CD4-positive, alpha-beta T cell treated with Interleukin-4 for 4 hours (primary cell): Measurements from ENCODE around the gene USP9X.
A peak's percentile ranks its signal among the peaks of the same experiment; 100 is the strongest.
"Not testable (repeated sequence)": the region's sequence is repeated elsewhere in the genome, so short reads cannot be mapped to it uniquely, and the experiment has no call there.

Experiments
- DNase-seq: peaks from one replicate; pipeline ENCODE4 v3.0.0-alpha.2; 2020

The USP9X gene, protein sequence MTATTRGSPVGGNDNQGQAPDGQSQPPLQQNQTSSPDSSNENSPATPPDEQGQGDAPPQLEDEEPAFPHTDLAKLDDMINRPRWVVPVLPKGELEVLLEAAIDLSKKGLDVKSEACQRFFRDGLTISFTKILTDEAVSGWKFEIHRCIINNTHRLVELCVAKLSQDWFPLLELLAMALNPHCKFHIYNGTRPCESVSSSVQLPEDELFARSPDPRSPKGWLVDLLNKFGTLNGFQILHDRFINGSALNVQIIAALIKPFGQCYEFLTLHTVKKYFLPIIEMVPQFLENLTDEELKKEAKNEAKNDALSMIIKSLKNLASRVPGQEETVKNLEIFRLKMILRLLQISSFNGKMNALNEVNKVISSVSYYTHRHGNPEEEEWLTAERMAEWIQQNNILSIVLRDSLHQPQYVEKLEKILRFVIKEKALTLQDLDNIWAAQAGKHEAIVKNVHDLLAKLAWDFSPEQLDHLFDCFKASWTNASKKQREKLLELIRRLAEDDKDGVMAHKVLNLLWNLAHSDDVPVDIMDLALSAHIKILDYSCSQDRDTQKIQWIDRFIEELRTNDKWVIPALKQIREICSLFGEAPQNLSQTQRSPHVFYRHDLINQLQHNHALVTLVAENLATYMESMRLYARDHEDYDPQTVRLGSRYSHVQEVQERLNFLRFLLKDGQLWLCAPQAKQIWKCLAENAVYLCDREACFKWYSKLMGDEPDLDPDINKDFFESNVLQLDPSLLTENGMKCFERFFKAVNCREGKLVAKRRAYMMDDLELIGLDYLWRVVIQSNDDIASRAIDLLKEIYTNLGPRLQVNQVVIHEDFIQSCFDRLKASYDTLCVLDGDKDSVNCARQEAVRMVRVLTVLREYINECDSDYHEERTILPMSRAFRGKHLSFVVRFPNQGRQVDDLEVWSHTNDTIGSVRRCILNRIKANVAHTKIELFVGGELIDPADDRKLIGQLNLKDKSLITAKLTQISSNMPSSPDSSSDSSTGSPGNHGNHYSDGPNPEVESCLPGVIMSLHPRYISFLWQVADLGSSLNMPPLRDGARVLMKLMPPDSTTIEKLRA (N-terminal part only)

DNA sequence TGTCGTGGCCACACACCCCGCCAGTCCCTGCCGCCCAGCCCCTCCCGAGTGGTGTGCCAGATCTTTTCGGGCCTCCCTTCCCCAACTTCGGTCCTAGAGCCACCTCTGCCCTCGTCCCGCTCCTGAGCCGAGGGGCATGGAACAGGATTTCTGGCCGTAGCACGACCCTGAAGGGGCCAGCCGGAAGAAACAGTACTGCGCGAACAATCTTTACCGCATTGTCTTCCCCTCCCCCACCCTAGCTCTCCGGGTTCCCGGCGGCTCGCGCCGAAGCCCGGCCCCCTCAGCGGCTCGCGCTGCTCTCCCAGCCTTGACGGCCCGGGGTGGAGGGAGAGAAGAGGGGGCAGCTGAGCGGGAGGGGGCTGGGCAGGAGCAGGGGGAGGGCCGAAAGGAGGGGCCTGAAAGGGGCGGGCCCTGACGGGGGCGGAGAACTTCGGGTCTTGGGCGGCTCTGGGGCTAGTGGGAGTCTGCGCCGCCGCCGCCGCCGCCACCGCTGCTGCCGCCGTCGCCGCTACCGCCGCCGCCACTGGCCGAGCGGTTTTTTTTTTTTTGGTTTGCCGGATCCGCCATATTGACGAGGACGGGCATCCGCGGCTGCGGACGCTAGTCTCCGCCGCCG, at the start of gene USP9X:
TSS of gene USP9X (plus strand) at position 553 of the 619 bp plus-strand sequence. CDS start 38,184 bp downstream, outside the sequence.
- DNase-seq: peak; percentile 86

DNA sequence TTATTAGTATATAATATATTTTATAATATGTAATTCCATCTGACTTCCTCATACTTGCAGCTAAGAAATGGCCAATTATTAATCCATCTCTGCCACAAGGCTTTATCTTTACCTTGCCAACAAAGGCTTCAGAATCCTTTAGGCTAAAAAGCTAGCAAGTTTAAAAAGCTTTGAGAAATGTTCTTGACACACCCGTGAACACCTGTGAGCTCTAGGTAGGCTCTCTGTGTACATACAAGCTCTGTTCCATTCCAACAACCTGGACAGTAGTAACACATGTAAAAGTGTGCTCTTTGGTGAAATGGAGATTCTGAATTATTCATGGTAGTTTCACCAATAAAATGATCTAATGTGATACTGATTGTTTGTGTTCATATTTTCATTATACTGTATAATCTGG, 49.7 kb upstream of the USP9X start:
- DNase-seq: no peak

DNA sequence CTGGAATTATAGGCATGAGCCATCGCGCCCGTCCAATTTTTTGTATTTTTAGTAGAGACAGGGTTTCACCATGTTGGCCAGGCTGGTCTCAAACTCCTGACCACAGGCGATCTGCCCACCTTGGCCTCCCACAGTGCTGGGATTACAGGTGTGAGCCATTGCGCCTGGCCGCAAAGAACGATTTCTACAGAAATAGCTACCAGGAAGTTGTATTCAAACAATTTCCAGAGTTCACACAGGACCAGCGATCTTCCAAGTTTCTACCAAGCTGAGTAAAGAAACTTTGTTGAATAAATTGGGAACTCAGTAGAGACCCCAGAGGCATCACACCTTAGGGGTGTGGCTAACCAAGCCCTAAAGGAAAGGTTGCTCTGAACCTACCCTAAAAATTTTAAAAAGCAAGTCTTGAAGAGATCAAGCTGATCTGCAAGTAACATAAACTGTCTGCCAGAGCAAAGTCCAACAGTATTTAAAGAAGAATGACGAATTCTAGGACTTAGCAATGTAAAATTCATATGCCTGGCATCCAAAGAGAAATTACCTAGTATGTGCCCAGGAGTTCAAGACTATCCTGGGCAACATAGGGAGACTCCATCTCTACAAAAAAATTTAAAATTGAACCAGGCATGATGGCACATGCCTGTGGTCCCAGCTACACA, 48.4 kb upstream of the USP9X start:
- DNase-seq: no peak

DNA sequence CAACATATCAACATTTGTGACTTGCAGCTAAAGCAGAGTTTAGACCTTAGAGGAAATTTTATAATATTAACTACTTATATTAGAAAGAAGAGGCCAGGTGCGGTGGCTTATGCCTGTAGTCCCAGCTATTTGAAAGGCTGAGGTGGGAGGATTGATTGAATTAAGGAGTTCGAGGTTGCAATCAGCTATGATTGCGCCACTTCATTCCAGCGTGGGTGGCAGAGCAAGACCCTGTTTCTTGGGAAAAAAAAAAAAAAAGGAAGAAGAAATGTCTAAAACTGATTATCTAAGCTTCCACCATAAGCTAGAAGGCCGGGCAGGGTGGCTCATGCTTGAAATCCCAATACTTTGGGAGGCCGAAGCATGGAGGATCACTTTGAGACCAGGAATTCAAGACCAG, 42.0 kb upstream of the USP9X start:
- DNase-seq: no peak

DNA sequence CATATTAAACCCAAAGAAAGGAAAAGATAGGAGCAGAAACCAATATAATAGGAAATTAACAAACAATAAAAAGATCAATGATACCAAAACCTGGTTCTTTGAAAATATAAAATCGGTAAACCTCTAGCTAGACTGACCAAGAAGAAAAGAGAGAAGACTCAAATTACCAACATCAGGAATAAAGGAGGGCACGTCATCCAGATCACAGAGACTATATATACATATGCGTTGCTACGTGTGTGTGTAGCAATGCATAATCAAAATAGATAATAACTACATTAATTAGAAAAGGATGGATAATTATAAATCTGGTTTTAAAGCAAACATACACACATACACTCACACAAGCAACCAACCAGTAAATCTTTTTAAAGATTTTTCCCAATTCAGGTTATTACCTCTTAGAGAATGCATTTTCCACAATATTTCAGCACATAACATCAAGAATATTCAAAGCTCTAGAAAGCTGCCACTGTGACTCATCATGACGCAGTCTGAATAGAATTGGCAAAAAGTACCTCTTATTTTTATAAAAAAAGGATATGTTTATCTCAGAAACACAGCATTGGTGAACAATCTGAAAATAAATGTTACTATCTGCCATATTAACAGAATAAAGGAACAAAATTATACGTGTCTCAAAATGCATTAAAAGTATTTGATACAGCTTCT, 41.4 kb upstream of the USP9X start:
- no peak for DNase-seq

DNA sequence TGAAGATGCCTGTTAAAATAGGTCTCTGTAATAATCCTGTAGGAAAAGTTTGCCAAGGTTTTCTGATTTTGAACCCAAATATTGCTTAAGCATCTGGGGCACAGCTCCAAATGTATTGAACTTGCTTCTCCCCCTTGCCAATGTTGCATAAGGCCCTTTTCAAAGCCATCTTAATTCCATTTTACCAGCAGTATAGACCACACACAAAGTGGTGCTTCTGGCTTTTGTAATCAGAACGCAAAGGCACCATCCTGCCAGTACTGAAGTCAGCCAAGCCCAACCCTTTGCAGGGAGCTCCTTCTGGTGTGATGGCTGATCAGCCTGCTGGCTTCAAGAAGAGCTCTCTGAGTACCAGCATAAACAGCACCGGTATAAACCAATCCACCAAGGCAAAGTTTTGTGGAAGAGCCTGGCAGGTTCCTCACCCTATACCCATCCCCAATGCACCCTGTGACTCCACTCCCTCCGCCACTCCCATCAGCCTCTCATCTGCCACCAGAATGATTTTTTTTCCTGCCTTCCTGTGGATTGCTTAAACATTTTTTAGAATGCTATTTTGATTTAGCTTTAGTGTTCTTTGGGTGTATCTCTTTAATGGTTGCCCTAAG, 39.2 kb upstream of the USP9X start:
- no peak for DNase-seq

DNA sequence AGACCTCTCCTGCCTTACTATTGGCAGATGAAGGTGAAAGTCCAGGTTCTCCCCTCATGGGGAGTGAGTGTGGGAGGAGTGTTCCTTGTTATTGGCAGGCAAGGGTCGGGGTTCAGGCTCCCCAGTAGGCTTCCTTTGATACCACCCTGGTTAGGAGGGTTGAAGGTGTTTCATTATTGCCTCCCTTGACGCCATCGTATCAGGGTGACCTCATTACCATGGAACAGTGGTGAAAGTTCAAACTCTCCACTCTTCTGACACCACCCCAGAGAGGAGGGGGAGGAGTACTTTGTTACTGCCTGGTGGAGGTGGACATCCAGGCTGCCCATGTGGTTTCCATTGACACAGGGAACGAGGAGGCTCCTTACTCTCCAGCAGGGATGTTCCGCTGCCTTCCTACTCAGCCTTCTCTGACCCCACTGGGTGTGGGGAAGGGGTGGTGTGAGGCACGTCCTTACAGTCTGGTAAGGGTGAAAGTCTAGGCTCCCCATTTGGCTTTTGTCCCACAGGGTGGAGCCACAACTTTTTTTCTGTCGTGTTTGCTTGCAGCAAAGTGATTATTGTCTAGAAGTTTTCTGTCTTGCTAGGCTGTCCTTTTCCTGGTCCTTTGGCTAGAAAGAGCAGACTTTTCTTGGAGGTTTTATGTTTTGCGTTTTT, 37.2 kb upstream of the USP9X start:
- DNase-seq: no peak

DNA sequence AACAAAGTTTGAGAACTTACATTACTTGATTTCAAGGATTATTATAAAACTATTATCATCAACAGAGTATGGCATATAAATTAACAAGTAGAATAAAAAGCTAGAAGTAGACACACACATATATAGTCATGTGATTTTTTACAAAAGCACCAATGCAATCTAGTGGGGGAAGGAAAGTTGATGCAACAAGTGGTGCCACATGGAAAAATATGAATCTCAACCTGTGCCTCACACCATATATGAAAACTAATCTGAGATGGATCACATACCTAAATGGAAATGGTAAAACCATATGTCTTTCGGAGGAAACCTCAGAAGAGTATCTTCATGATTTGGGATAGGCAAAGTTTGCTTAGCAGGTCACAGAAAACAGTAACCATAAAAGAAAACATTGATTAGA, 34.9 kb upstream of the USP9X start:
- no peak for DNase-seq

DNA sequence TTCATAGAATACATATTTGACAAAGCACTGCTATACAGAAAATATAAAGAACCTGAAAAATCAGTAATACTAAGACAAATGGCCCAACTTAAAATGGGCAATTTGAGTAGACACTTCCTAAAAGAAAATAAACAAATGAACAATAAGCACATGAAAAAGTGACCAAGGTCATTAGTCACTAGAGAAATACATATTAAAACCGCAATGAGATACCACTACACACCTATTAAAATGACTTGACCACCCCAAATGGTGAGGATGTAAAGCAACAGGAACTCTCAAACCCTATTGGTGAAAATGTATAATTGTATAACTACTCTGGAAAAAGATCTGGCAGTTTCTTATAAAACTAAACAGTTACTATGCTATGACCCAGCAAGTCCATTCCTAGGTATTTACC, 34.0 kb upstream of the USP9X start:
- DNase-seq: no peak

DNA sequence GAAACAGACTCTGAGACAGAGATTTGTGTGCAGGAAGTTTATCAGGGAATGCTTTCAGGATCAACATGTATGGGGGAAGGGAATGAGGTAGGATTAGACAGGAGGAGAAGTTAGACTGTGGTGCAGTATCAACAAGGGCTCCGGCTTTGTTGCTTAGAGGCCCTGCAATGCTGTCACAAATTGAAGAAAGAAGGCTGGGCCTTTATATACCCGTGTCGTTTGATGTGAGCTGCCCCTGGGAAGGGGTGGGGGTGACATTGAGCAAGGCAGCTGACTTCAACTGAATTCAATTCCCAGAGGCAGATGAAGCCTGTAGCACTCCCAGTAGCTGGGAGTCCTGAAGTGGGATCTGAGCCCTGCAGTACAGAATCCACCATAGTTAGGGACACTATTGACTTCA, 29.5 kb upstream of the USP9X start:
- DNase-seq: no peak

DNA sequence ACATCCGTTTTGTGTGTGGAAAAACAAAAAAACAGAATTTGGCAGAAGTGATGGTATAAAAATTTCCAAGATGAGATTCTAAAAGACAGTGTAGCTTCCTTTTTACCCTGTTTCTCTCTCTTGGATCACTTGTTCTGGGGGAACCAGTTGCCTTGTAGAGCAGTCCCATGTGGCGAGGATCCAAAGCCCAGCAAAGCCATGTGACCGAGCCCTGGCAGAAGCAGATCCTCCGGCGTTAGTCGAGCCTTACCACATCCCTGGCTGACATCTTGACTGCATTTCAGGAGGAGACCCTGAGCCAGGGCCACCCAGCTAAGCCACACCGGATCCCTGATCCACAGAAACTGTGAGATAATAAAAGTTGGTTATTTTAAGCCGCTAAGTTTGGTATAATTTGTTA, 22.0 kb upstream of the USP9X start:
- not testable (repeated sequence) for DNase-seq

DNA sequence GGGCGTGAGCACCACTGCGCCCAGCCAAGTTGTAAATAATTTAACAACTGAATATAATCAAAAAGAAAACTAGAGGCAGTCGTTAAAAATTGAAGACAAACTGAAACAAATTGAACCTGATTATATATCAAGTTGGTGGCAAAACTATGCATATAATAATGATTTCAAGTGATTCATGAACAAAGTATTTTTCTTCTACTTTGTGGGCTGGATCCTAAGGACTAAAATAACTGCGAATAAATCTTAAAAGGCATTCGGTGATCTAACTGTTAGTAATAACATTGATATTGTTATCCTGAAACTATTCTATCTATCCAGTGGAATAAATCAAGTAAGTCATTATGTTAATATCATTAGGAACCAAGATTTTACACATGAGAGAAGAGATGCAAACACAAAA, 21.2 kb upstream of the USP9X start:
- no peak for DNase-seq

DNA sequence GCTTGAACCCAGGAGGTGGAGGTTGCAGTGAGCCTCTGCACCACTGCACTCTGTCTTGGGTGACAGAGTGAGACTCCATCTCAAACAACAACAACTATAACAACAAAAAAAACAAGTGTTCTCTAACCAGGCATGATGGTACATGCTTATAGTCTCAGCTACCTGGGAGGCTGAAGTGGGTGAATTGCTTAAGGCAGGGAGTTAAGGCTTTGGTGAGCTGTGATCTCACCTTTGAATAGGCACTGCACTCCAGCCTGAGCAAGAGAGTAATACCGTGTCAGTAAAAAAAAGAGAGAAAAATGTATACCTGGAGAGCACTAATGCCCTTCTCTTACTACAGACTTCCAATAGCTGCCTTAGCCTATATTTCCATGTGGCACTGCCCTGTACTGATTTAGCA, 18.9 kb upstream of the USP9X start:
- no peak for DNase-seq

DNA sequence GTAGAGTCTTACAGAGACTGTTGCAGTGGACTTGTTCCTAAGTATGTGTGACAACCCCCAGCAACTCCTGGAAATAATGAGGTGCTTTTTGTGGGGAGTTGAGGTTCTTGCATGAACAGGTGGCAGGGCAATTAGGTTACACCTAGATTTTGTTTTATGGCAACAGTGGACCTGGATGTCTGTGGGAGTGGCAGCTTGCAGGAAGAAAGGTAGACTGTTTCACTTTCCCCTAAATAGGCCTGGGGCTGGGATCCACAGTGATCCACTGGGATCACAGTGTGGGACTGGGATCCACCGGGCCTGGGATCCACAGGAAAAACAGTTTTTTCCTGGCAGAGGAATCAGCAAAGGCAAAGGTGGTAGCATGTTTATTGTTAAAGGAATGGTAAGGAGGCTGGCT, 18.3 kb upstream of the USP9X start:
- DNase-seq: no peak

DNA sequence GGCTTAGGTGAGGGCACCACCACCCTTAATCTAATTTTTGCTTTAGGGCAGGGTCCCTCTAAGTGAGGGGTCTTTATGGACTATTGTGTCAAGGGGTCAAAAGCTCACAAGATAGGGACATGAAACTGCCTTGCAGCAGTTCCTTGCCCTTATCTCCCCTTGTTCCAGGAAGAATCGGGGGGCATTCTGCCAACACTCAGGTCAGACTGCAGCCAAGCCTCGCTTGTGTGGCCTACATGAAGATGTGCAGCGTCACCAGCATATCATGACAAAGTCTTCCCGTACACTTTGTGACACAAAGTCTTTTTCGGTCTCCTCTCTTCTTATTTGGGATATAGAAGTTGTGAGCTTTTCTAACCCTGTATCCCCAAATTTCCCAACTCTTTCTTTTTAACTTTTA, 17.5 kb upstream of the USP9X start:
- DNase-seq: no peak

DNA sequence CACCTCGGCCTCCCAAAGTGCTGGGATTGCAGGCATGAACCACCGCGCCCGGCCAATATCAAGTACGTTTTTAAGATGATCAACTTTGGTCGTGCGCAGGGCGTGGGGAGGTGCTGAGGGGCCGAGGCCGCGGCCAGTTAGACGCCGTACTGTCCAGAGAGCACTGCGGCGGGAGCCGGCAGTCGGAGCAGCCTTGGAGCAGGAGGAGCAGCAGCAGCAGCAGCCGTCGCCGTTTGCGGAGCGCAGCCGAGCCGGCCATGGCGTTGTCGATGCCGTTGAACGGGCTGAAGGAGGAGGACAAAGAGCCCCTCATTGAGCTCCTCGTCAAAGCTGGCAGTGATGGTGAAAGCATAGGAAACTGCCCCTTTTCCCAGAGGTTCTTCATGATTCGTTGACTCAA, 8.5 kb upstream of the USP9X start:
- no peak for DNase-seq

DNA sequence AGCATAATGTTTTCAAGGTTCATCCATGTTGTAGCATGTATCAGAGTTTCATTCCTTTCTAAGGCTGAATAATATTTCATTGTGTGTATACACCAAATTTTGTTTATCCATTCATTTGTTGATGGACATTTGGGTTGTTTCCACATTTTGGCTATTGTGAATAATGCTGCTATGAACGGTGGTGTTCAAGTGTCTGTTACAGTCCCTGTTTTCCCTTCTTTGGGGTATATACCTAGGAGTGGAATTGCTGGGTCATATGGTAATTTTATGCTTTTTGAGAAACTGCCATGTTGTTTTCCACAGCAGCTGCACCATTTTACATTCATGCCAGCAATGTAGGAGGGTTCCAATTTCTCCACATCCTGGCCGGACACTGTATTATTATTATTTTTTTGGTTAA, 3.4 kb upstream of the USP9X start:
- no peak for DNase-seq

DNA sequence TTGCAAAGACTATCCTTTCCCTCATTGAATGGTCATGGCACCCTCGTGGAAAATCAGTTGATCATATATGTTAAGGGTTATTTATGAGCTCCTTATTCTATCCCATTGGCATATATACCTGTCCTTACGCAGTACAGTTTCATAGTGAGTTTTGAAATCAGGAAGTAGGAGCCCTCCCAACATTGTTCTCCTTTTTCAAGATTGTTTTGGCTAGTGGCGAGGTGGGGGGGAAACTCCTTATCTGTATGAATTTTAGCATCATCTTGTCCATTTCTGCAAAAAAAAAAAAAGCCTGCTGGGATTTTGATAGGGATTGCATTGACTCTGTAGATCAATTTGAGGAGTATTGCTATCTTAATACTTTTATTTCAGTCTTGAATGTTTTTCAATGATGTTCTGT, 2.5 kb upstream of the USP9X start:
- DNase-seq: no peak

DNA sequence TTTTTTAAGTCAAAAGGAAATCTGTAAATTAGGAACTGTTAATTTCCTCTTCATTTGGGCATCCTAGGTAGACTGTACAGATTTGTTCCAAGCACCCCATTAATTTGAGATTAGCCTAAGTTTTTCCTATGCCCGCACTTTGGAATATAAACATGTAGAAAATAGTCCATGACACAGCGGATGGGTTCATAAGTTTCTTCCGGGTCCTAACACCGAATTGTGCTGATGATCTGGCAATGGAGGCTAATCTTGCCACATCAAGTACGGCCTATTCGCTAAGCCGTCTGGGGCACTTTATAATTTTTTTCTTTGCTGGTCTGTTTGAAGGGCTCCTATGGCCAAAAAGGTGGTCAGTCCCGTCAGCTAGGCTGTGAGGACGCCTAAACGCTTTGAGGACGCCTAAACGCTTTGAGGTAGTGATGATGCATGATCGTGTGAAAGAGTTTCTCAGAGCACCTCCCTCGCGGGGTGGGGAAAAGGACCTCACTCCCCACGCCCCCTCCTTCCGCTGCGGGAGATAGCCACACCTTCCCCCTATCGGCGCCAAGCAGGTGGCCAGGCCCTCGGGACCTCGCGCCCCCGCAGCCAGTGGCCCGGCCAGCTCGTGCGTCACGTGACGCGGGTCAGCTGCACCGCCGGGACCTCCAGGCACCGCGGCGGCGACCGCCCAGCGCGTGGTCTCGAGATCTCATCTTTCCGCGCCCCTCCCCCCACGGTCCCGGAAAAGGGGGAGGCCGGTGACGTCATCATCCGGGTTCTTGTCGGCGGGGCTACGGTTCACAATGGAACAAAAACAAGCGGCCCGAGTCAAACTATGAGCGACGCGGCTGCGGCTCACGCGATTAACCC, 977 bp upstream of the USP9X start:
- DNase-seq: peak; percentile 95

DNA sequence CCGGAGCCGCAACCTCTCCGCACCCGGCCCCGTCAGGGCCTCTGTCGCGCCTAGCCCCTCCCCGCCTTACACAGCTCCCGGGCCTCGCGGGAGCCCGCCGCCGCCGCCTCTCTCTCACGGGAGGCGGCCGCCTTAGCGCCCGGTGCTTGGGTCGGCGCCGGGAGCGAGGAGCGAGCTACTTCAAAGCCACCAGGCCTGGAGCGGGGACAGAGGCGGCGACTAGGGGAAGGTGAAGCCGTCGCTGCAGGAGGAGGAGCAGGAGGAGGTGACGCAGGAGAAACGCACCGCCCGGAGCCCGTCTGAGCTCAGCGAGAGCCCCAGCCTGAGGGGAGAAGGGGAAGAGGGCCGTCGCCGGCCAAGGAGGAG, 250 bp downstream of the USP9X start:
- peak; percentile 56 for DNase-seq
